SK-N-SH treated with all-trans-retinoic acid at 6 μM for 48 hours (cell line): ENCODE data around the gene SLX4IP.

Experiments used
- ATAC-seq: fragments of 200-7000 bp; cut with Tn5 transposase; 3 replicates; pipeline ENCODE4 v1.9.1; 2020; ENCODE audit warnings: mild to moderate bottlenecking, moderate library complexity
- ARNTL ChIP-seq: fragments of 450-650 bp; formaldehyde crosslinking; IDR thresholded peaks from 2 replicates; pipeline ENCODE4 v1.5.0; 2020; ENCODE audit warnings: low read depth, mild to moderate bottlenecking, moderate library complexity, borderline replicate concordance
- BACH2 ChIP-seq: fragments of 250-450 bp; sonication (Bioruptor Pico); IDR thresholded peaks from 2 replicates; pipeline ENCODE4 v1.9.0; 2021; ENCODE audit warnings: mild to moderate bottlenecking, borderline replicate concordance
- CSDC2 ChIP-seq: fragments of 250-450 bp; sonication (Bioruptor Pico); IDR thresholded peaks from 2 replicates; pipeline ENCODE4 v1.5.0; 2020; ENCODE audit warnings: mild to moderate bottlenecking, moderate library complexity
- CSRNP3 ChIP-seq: fragments of 250-450 bp; sonication (Bioruptor Pico); IDR thresholded peaks from 2 replicates; pipeline ENCODE4 v1.5.1; 2021; ENCODE audit warnings: mild to moderate bottlenecking, moderate library complexity
- ESRRG ChIP-seq: fragments of 250-450 bp; sonication (Bioruptor Pico); IDR thresholded peaks from 2 replicates; pipeline ENCODE4 v1.6.1; 2021; ENCODE audit warnings: mild to moderate bottlenecking
- GLIS3 ChIP-seq: fragments of 250-450 bp; sonication (Bioruptor Pico); IDR thresholded peaks from 2 replicates; pipeline ENCODE4 v1.5.0; 2020; ENCODE audit warnings: mild to moderate bottlenecking, moderate library complexity
- ISL1 ChIP-seq: fragments of 250-450 bp; sonication (Bioruptor Pico); IDR thresholded peaks from 2 replicates; pipeline ENCODE4 v2.1.2; 2022; ENCODE audit warnings: mild to moderate bottlenecking, moderate library complexity
- OSR1 ChIP-seq: fragments of 250-450 bp; sonication (Bioruptor Pico); IDR thresholded peaks from 2 replicates; pipeline ENCODE4 v1.8.0; 2022; ENCODE audit warnings: moderate library complexity, mild to moderate bottlenecking, inconsistent platforms
- PATZ1 ChIP-seq: fragments of 250-450 bp; sonication (Bioruptor Pico); IDR thresholded peaks from 2 replicates; pipeline ENCODE4 v1.8.0; 2020; ENCODE audit warnings: mild to moderate bottlenecking, moderate library complexity, borderline replicate concordance
- POU6F1 ChIP-seq: fragments of 250-450 bp; sonication (Bioruptor Pico); IDR thresholded peaks from 2 replicates; pipeline ENCODE4 v1.8.0; 2021; ENCODE audit warnings: low read depth, mild to moderate bottlenecking, moderate library complexity, borderline replicate concordance
- PPARA ChIP-seq: fragments of 250-450 bp; sonication (Bioruptor Pico); IDR thresholded peaks from 2 replicates; pipeline ENCODE4 v1.5.0; 2020; ENCODE audit warnings: mild to moderate bottlenecking, borderline replicate concordance
- SNAI2 ChIP-seq: fragments of 250-450 bp; sonication (Bioruptor Pico); IDR thresholded peaks from 2 replicates; pipeline ENCODE4 v1.5.0; 2020; ENCODE audit warnings: mild to moderate bottlenecking, moderate library complexity
- TCF4 ChIP-seq: fragments of 250-450 bp; sonication (Bioruptor Pico); IDR thresholded peaks from 2 replicates; pipeline ENCODE4 v1.8.0; 2021; ENCODE audit warnings: mild to moderate bottlenecking, moderate library complexity, borderline replicate concordance
- ZC3H10 ChIP-seq: fragments of 250-450 bp; sonication (Bioruptor Pico); IDR thresholded peaks from 2 replicates; pipeline ENCODE4 v1.5.1; 2021; ENCODE audit warnings: mild to moderate bottlenecking, moderate library complexity
- ZFP30 ChIP-seq: fragments of 450-650 bp; formaldehyde crosslinking; IDR thresholded peaks from 2 replicates; pipeline ENCODE4 v1.5.0; 2022; ENCODE audit warnings: mild to moderate bottlenecking, moderate library complexity
- ZNF565 ChIP-seq: fragments of 450-650 bp; formaldehyde crosslinking; conservative IDR thresholded peaks from 2 replicates; pipeline ENCODE4 v1.5.0; 2020; ENCODE audit warnings: low read depth, mild to moderate bottlenecking, moderate library complexity
- ZNF70 ChIP-seq: fragments of 450-650 bp; formaldehyde crosslinking; IDR thresholded peaks from 2 replicates; pipeline ENCODE4 v1.5.0; 2020; ENCODE audit warnings: mild to moderate bottlenecking, moderate library complexity
- ZNF8 ChIP-seq: fragments of 450-650 bp; formaldehyde crosslinking; IDR thresholded peaks from 2 replicates; pipeline ENCODE4 v1.5.0; 2020; ENCODE audit warnings: mild to moderate bottlenecking, moderate library complexity
- TF ChIP-seq, protein P1 (sequence below): fragments of 250-450 bp; sonication (Bioruptor Pico); IDR thresholded peaks from 2 replicates; pipeline ENCODE4 v1.5.0; 2020; ENCODE audit warnings: mild to moderate bottlenecking, moderate library complexity
- TF ChIP-seq, protein P2 (sequence below): fragments of 250-450 bp; sonication (Bioruptor Pico); IDR thresholded peaks from 2 replicates; pipeline ENCODE4 v1.5.1; 2020; ENCODE audit warnings: low read depth, mild to moderate bottlenecking, moderate library complexity

The SLX4IP gene

GRCh38 chr20:10658876-10659632, 223.9 kb downstream of the SLX4IP start:
- ATAC-seq, result no peak
- TF ChIP-seq ZC3H10 (no peak), ZNF8 (CRISPR knock-in tag) (no peak), CSDC2 (CRISPR knock-in tag) (no peak), PPARA (CRISPR knock-in tag) (no peak), PATZ1 (CRISPR knock-in tag) (no peak), SNAI2 (no peak), ISL1 (no peak), TCF4 (CRISPR knock-in tag) (no peak), CSRNP3 (CRISPR knock-in tag) (no peak), BACH2 (no peak), ZNF70 (CRISPR knock-in tag) (no peak), POU6F1 (CRISPR knock-in tag) (no peak), OSR1 (no peak), ARNTL (CRISPR knock-in tag) (no peak), ESRRG (CRISPR knock-in tag) (no peak), GLIS3 (CRISPR knock-in tag) (no peak)
- TF ChIP-seq, protein P1, sequence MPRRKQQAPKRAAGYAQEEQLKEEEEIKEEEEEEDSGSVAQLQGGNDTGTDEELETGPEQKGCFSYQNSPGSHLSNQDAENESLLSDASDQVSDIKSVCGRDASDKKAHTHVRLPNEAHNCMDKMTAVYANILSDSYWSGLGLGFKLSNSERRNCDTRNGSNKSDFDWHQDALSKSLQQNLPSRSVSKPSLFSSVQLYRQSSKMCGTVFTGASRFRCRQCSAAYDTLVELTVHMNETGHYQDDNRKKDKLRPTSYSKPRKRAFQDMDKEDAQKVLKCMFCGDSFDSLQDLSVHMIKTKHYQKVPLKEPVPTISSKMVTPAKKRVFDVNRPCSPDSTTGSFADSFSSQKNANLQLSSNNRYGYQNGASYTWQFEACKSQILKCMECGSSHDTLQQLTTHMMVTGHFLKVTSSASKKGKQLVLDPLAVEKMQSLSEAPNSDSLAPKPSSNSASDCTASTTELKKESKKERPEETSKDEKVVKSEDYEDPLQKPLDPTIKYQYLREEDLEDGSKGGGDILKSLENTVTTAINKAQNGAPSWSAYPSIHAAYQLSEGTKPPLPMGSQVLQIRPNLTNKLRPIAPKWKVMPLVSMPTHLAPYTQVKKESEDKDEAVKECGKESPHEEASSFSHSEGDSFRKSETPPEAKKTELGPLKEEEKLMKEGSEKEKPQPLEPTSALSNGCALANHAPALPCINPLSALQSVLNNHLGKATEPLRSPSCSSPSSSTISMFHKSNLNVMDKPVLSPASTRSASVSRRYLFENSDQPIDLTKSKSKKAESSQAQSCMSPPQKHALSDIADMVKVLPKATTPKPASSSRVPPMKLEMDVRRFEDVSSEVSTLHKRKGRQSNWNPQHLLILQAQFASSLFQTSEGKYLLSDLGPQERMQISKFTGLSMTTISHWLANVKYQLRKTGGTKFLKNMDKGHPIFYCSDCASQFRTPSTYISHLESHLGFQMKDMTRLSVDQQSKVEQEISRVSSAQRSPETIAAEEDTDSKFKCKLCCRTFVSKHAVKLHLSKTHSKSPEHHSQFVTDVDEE (CRISPR knock-in tag), result no peak

- no peak for ATAC-seq
- no peak for TF ChIP-seq ZNF565
- TF ChIP-seq ZFP30 (CRISPR knock-in tag), result no peak
- no peak for TF ChIP-seq TCF4 (CRISPR knock-in tag)
- TF ChIP-seq ZNF8 (CRISPR knock-in tag), result no peak
- TF ChIP-seq SNAI2, result no peak
- no peak for TF ChIP-seq ISL1
- TF ChIP-seq, all 23 proteins: peak for 0
These were observed 224.8 kb downstream of the SLX4IP start for GRCh38 chr20:10659651-10660601.

DNA sequence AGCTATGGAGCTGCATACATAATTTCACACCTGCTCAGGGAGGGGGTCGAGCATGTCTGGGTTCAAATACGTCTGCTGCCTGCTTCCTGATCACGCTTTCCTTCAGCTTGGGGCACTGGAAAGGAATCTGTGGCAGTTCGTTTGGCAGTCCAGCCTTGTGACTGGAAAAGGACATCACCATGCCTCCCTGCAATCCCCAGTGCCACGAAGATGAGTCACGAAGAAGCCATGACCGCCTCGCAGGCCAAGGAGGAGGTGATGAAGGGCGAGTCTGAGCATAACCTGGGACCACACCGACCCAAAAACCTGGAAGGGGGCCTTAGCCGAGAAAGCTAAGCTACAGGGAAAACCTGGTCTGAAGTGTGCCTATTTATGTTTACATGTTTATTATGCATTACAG, 225.6 kb downstream of the SLX4IP start:
- ATAC-seq, result no peak
- TF ChIP-seq CSDC2 (CRISPR knock-in tag) (no peak), PATZ1 (CRISPR knock-in tag) (no peak), ZNF70 (CRISPR knock-in tag) (no peak), ZNF565 (no peak), ARNTL (CRISPR knock-in tag) (no peak), BACH2 (no peak), ZC3H10 (no peak)
- TF ChIP-seq, protein P2, sequence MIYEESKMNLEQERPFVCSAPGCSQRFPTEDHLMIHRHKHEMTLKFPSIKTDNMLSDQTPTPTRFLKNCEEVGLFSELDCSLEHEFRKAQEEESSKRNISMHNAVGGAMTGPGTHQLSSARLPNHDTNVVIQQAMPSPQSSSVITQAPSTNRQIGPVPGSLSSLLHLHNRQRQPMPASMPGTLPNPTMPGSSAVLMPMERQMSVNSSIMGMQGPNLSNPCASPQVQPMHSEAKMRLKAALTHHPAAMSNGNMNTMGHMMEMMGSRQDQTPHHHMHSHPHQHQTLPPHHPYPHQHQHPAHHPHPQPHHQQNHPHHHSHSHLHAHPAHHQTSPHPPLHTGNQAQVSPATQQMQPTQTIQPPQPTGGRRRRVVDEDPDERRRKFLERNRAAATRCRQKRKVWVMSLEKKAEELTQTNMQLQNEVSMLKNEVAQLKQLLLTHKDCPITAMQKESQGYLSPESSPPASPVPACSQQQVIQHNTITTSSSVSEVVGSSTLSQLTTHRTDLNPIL, result no peak
- TF ChIP-seq, protein P1 (CRISPR knock-in tag), result no peak
